ENCODE data around the gene MEG3.
"Not testable (repeated sequence)": the region's sequence is repeated elsewhere in the genome, so short reads cannot be mapped to it uniquely, and the experiment has no call there.

The MEG3 gene

GRCh38 chr14:100800041-100800440 is 25.9 kb upstream of the MEG3 start:
- peaks cover 13% of the 10 kb centered on the region for H3K27me3 Mint-ChIP-seq (ENCODE audit: low read depth)
- TF ChIP-seq, protein P1, sequence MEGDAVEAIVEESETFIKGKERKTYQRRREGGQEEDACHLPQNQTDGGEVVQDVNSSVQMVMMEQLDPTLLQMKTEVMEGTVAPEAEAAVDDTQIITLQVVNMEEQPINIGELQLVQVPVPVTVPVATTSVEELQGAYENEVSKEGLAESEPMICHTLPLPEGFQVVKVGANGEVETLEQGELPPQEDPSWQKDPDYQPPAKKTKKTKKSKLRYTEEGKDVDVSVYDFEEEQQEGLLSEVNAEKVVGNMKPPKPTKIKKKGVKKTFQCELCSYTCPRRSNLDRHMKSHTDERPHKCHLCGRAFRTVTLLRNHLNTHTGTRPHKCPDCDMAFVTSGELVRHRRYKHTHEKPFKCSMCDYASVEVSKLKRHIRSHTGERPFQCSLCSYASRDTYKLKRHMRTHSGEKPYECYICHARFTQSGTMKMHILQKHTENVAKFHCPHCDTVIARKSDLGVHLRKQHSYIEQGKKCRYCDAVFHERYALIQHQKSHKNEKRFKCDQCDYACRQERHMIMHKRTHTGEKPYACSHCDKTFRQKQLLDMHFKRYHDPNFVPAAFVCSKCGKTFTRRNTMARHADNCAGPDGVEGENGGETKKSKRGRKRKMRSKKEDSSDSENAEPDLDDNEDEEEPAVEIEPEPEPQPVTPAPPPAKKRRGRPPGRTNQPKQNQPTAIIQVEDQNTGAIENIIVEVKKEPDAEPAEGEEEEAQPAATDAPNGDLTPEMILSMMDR (IDR thresholded peaks at IDR 0.05; ENCODE audit: unreplicated experiment in 3 of 3), result no peak
- no peaks in the 10 kb centered on the region for H3K9me3 Mint-ChIP-seq
- H3K27ac Mint-ChIP-seq, result no peak overlapping the region
- no peak overlapping the region for H3K4me3 Mint-ChIP-seq
- peaks cover 24% of the 10 kb centered on the region for H3K4me1 Mint-ChIP-seq
- H3K36me3 Mint-ChIP-seq (ENCODE audit: low read depth), result no peaks in the 10 kb centered on the region

- Mint-ChIP-seq H3K27me3 (ENCODE audit: low read depth) (peaks cover 19% of the 10 kb centered on the region), H3K4me1 (peaks cover 22% of the 10 kb centered on the region)
- H3K27ac Mint-ChIP-seq; H3K9me3 Mint-ChIP-seq; H3K36me3 Mint-ChIP-seq (ENCODE audit: low read depth); H3K4me3 Mint-ChIP-seq: not testable (repeated sequence)
Measured at GRCh38 chr14:100801433-100801832, 24.5 kb upstream of the MEG3 start.

- Mint-ChIP-seq H3K27ac (no peak overlapping the region), H3K4me1 (peaks cover 17% of the 10 kb centered on the region), H3K36me3 (ENCODE audit: low read depth) (no peaks in the 10 kb centered on the region), H3K27me3 (ENCODE audit: low read depth) (peaks cover 19% of the 10 kb centered on the region), H3K4me3 (no peak overlapping the region), H3K9me3 (no peaks in the 10 kb centered on the region)
- TF ChIP-seq, protein P1 (IDR thresholded peaks at IDR 0.05; ENCODE audit: unreplicated experiment in 3 of 3), result no peak
Measured at GRCh38 chr14:100802179-100802578, 23.7 kb upstream of the MEG3 start.

- Mint-ChIP-seq H3K4me1 (peaks cover 16% of the 10 kb centered on the region), H3K36me3 (ENCODE audit: low read depth) (no peaks in the 10 kb centered on the region), H3K27ac (peak overlapping the region in 1 of 3 experiments; percentile 24), H3K27me3 (ENCODE audit: low read depth) (peaks cover 19% of the 10 kb centered on the region), H3K4me3 (no peak overlapping the region), H3K9me3 (peaks cover 3% of the 10 kb centered on the region)
- TF ChIP-seq, protein P1 (IDR thresholded peaks at IDR 0.05; ENCODE audit: unreplicated experiment in 3 of 3), result no peak
Measured at GRCh38 chr14:100802766-100803165, 23.2 kb upstream of the MEG3 start.

DNA sequence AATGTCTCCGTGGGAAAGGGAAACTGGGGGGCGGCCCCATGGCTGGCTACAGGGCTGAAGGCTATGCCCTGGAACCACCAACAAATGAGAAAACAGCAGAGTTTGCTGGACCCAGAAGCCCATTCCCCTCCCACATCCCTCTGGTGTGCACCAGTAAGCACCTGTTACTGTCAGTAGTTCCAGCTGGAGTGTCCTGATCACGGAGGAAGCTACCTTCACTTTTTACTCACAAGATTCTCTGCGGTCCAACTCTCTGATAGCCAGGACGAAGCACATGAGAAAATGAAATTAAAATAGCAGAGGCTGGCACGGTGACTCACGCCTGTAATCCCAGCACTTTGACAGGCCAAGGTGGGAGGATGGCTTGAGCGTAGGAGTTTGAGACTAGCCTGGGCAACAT is 22.7 kb upstream of the MEG3 start:
- H3K4me1 Mint-ChIP-seq, result peaks cover 16% of the 10 kb centered on the region
- H3K9me3 Mint-ChIP-seq, result peaks cover 7% of the 10 kb centered on the region
- H3K27me3 Mint-ChIP-seq (ENCODE audit: low read depth), result peaks cover 19% of the 10 kb centered on the region
- H3K27ac Mint-ChIP-seq, result no peak overlapping the region
- TF ChIP-seq, protein P1 (IDR thresholded peaks at IDR 0.05; ENCODE audit: unreplicated experiment in 3 of 3), result no peak
- H3K36me3 Mint-ChIP-seq (ENCODE audit: low read depth), result no peaks in the 10 kb centered on the region
- H3K4me3 Mint-ChIP-seq, result no peak overlapping the region

DNA sequence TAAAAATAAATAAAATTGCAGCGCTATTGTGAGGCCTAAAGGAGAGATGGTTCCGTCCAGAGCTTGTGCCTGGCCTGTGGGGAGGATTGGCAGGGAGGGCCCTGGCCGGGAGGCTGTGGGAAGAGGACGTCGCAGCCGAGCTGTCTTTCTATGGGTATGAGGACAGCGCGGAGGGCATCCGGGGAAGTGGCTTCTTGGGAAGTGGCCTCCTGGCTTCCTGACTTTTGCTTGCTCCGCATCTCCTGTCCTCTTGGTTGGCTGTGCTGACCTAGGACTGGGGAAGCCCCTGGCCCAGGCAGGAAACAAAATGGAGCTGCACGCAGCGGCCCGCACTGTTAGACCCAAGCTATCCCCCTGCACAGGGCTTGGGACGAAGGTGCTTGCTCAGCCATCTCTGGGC is 22.2 kb upstream of the MEG3 start:
- H3K27ac Mint-ChIP-seq, result no peak overlapping the region
- H3K4me3 Mint-ChIP-seq, result no peak overlapping the region
- TF ChIP-seq, protein P1 (IDR thresholded peaks at IDR 0.05; ENCODE audit: unreplicated experiment in 3 of 3), result no peak
- peaks cover 19% of the 10 kb centered on the region for H3K27me3 Mint-ChIP-seq (ENCODE audit: low read depth)
- H3K4me1 Mint-ChIP-seq, result peaks cover 16% of the 10 kb centered on the region
- H3K36me3 Mint-ChIP-seq (ENCODE audit: low read depth), result no peaks in the 10 kb centered on the region
- H3K9me3 Mint-ChIP-seq, result peaks cover 12% of the 10 kb centered on the region
